ENCODE results near the gene PPP2R5E. TPM values are rescaled to one million over a fixed set of nuclear protein-coding genes. Genes with fewer than 3 reads are reported as not detected.

PPP2R5E gene
- total RNA-seq, 1 donor from 2014 or later: 43.7 TPM

GRCh38 chr14:63486738-63487137 is 56.4 kb downstream of the PPP2R5E start:
- H3K4me1 Mint-ChIP-seq (ENCODE audit: unreplicated experiment): peaks cover 20% of the 10 kb centered on the region
- peaks cover 5% of the 10 kb centered on the region for H3K27me3 Mint-ChIP-seq (ENCODE audit: unreplicated experiment)
- peaks cover 4% of the 10 kb centered on the region for H3K36me3 Mint-ChIP-seq (ENCODE audit: low read depth, unreplicated experiment)
- peak overlapping the region; percentile 58 for H3K27ac Mint-ChIP-seq (ENCODE audit: unreplicated experiment)
- TF ChIP-seq, protein P1, sequence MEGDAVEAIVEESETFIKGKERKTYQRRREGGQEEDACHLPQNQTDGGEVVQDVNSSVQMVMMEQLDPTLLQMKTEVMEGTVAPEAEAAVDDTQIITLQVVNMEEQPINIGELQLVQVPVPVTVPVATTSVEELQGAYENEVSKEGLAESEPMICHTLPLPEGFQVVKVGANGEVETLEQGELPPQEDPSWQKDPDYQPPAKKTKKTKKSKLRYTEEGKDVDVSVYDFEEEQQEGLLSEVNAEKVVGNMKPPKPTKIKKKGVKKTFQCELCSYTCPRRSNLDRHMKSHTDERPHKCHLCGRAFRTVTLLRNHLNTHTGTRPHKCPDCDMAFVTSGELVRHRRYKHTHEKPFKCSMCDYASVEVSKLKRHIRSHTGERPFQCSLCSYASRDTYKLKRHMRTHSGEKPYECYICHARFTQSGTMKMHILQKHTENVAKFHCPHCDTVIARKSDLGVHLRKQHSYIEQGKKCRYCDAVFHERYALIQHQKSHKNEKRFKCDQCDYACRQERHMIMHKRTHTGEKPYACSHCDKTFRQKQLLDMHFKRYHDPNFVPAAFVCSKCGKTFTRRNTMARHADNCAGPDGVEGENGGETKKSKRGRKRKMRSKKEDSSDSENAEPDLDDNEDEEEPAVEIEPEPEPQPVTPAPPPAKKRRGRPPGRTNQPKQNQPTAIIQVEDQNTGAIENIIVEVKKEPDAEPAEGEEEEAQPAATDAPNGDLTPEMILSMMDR (IDR thresholded peaks at IDR 0.05; ENCODE audit: unreplicated experiment): no peak
- no peak for DNase-seq (ENCODE audit: low spot score)
- H3K4me3 Mint-ChIP-seq (ENCODE audit: unreplicated experiment): no peak overlapping the region
- H3K9me3 Mint-ChIP-seq (ENCODE audit: unreplicated experiment): no peaks in the 10 kb centered on the region

DNA sequence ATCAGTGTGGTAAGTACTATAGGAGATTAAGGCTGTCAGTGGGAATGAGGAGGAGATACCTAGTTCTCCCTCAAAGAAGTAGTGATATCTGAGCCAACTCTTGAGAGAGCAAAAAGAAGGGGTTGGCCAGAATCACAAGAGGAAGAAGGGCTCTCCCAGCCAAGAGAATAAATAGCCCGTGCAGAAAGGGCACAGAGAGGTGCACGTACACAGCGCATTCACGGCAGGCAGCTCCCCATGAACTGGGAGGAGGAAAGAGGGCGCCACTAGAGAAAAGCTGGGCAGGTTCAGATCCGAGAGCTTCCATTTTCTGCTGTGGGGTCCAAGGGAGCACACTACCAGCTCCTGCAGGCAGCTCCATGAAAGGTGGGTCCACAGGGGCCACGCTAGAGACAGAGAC is 59.9 kb downstream of the PPP2R5E start:
- TF ChIP-seq, protein P1 (IDR thresholded peaks at IDR 0.05; ENCODE audit: unreplicated experiment): no peak
- no peak overlapping the region for H3K27ac Mint-ChIP-seq (ENCODE audit: unreplicated experiment)

DNA sequence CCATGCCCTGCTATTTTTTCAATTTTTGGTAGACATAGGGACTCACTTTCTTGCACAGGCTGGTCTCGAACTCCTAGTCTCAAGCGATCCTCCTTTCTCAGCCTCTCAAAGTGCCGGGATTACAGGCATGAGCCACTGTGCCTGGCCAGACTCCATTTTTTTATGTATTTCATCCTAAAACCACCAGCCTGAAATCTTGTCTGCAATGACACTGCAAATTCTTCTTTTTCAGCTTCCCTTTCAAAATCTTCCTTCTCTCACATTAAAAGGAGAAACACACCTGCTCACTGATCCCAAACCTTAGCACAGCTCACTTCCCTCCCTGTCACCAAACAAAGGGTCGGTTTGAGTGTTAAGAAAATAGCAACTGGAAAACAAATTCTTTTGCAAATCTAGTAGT is 62.6 kb downstream of the PPP2R5E start:
- no peak overlapping the region for H3K27ac Mint-ChIP-seq (ENCODE audit: unreplicated experiment)
- TF ChIP-seq, protein P1 (IDR thresholded peaks at IDR 0.05; ENCODE audit: unreplicated experiment): no peak
- H3K4me3 Mint-ChIP-seq (ENCODE audit: unreplicated experiment): no peak overlapping the region
- peaks cover 9% of the 10 kb centered on the region for H3K4me1 Mint-ChIP-seq (ENCODE audit: unreplicated experiment)
- no peaks in the 10 kb centered on the region for H3K9me3 Mint-ChIP-seq (ENCODE audit: unreplicated experiment)
- DNase-seq (ENCODE audit: low spot score): no peak
- H3K36me3 Mint-ChIP-seq (ENCODE audit: low read depth, unreplicated experiment): peaks cover 4% of the 10 kb centered on the region
- H3K27me3 Mint-ChIP-seq (ENCODE audit: unreplicated experiment): peaks cover 7% of the 10 kb centered on the region

More for the DNA sequence above, 59.9 kb downstream of the PPP2R5E start:
- Mint-ChIP-seq H3K36me3 (ENCODE audit: low read depth, unreplicated experiment) (peaks cover 4% of the 10 kb centered on the region), H3K4me3 (ENCODE audit: unreplicated experiment) (no peak overlapping the region), H3K27me3 (ENCODE audit: unreplicated experiment) (peaks cover 9% of the 10 kb centered on the region), H3K4me1 (ENCODE audit: unreplicated experiment) (peaks cover 20% of the 10 kb centered on the region), H3K9me3 (ENCODE audit: unreplicated experiment) (no peaks in the 10 kb centered on the region)
- no peak for DNase-seq (ENCODE audit: low spot score)

DNA sequence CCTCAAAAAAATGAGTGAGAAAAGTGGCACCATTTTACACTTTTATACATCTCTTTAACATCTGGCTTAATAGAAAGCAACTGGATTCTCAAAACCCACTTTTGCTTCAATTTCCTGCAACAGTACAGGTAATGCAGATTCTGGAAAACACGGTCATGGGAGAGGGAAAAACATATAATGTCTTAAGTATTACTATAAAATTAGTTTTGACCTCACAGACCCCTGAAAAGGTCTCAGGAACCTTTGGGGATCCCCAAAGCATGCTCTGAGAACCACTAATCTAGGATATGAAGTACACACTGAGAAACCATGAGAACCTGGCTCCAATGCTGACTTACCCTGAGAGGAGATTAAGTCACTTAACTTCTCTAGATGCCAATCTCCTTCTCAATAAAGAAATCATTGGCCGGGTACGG is 64.7 kb downstream of the PPP2R5E start:
- H3K36me3 Mint-ChIP-seq (ENCODE audit: low read depth, unreplicated experiment): peaks cover 3% of the 10 kb centered on the region
- H3K27me3 Mint-ChIP-seq (ENCODE audit: unreplicated experiment): peaks cover 6% of the 10 kb centered on the region
- H3K27ac Mint-ChIP-seq (ENCODE audit: unreplicated experiment): no peak overlapping the region
- H3K9me3 Mint-ChIP-seq (ENCODE audit: unreplicated experiment): no peaks in the 10 kb centered on the region
- H3K4me1 Mint-ChIP-seq (ENCODE audit: unreplicated experiment): peaks cover 7% of the 10 kb centered on the region
- TF ChIP-seq, protein P1 (IDR thresholded peaks at IDR 0.05; ENCODE audit: unreplicated experiment): no peak
- H3K4me3 Mint-ChIP-seq (ENCODE audit: unreplicated experiment): no peak overlapping the region
- DNase-seq (ENCODE audit: low spot score): no peak

GRCh38 chr14:63478010-63478409 is 65.2 kb downstream of the PPP2R5E start:
- Mint-ChIP-seq H3K36me3 (ENCODE audit: low read depth, unreplicated experiment) (no peaks in the 10 kb centered on the region), H3K27ac (ENCODE audit: unreplicated experiment) (no peak overlapping the region), H3K4me1 (ENCODE audit: unreplicated experiment) (peaks cover 7% of the 10 kb centered on the region), H3K9me3 (ENCODE audit: unreplicated experiment) (no peaks in the 10 kb centered on the region), H3K27me3 (ENCODE audit: unreplicated experiment) (peaks cover 6% of the 10 kb centered on the region), H3K4me3 (ENCODE audit: unreplicated experiment) (no peak overlapping the region)
- no peak for DNase-seq (ENCODE audit: low spot score)
- TF ChIP-seq, protein P1 (IDR thresholded peaks at IDR 0.05; ENCODE audit: unreplicated experiment): no peak

Measured in endothelial cell (in vitro differentiated cells).